ENCODE data around the gene RING1. TPM values are rescaled to one million over a fixed set of nuclear protein-coding genes. Genes with fewer than 3 reads are reported as not detected.

The RING1 gene
- total and polyA plus RNA-seq, 2 experiments from 2014 or later = 6.4 to 16.0 TPM

GRCh38 chr6:33235221-33235634 lies 26.9 kb downstream of the RING1 start (continued):
- no peak for TF ChIP-seq CTCF (conservative IDR thresholded peaks at IDR 0.05; ENCODE audit: low read depth in 2 of 2)
- TF ChIP-seq NANOG (IDR thresholded peaks at IDR 0.05; ENCODE audit: borderline replicate concordance) = no peak

GRCh38 chr6:33236328-33236727 lies 28.0 kb downstream of the RING1 start:
- H3K36me3 ChIP-seq (ENCODE audit: insufficient read depth) = no peaks in the 10 kb centered on the region
- peaks cover 5% of the 10 kb centered on the region; the same call in 1 of the 2 replicates for H3K9me2 ChIP-seq (ENCODE audit: insufficient read depth)
- H3K79me2 ChIP-seq (replicated peaks; ENCODE audit: insufficient read depth) = no peaks in the 10 kb centered on the region
- Mint-ChIP-seq H3K36me3 (ENCODE audit: low read depth) (no peaks in the 10 kb centered on the region), H3K4me3 (no peak overlapping the region), H3K9me3 (no peaks in the 10 kb centered on the region), H3K27ac (no peak overlapping the region), H3K27me3 (ENCODE audit: insufficient read depth, low read depth, poor library complexity) (peaks cover 11% of the 10 kb centered on the region), H3K4me1 (peaks cover 14% of the 10 kb centered on the region)
- 0 out of 2 replicates have a peak, but pooled peaks cover 1% of the 10 kb centered on the region for H3F3A ChIP-seq (replicated peaks; ENCODE audit: low read depth)
- DNase-seq (ENCODE audit: low spot score) (no peak), ATAC-seq (no peak)
- H4K20me1 ChIP-seq (replicated peaks; ENCODE audit: insufficient read depth) = no peaks in the 10 kb centered on the region
- peaks cover 5% of the 10 kb centered on the region; the same call in 1 of the 2 replicates for H3K27me3 ChIP-seq (ENCODE audit: insufficient read depth)
- no peak overlapping the region for H3K27ac ChIP-seq (ENCODE audit: low read depth)
- no peak overlapping the region; the same call in 1 of the 2 replicates for H2AFZ ChIP-seq
- H3K4me1 ChIP-seq (ENCODE audit: insufficient read depth) = peaks cover 9% of the 10 kb centered on the region
- H3K4me3 ChIP-seq = no peak overlapping the region
- no peak overlapping the region for H3K4me2 ChIP-seq
- TF ChIP-seq ETS1 (IDR thresholded peaks at IDR 0.05) = no peak
- no peak for TF ChIP-seq EZH2phosphoT487 (IDR thresholded peaks at IDR 0.05; ENCODE audit: unreplicated experiment)
- no peak for TF ChIP-seq POLR2AphosphoS5 (IDR thresholded peaks at IDR 0.05; ENCODE audit: low read depth)
- TF ChIP-seq JUNB (IDR thresholded peaks at IDR 0.05; ENCODE audit: unreplicated experiment) = no peak
- no peak for TF ChIP-seq EZH2 (IDR thresholded peaks at IDR 0.05; ENCODE audit: low read depth, unreplicated experiment)
- TF ChIP-seq STAT1 (IDR thresholded peaks at IDR 0.05; ENCODE audit: unreplicated experiment) = no peak
- no peak for TF ChIP-seq CREB1 (CRISPR knock-in tag; IDR thresholded peaks at IDR 0.05; ENCODE audit: low read depth)
- TF ChIP-seq NANOG (IDR thresholded peaks at IDR 0.05; ENCODE audit: borderline replicate concordance) = no peak
- TF ChIP-seq ZNF462 (CRISPR knock-in tag; IDR thresholded peaks at IDR 0.05) = no peak
- TF ChIP-seq ZNF114 (CRISPR knock-in tag; IDR thresholded peaks at IDR 0.05) = no peak
- no peak for TF ChIP-seq CTCF (conservative IDR thresholded peaks at IDR 0.05; ENCODE audit: low read depth in 2 of 2)
- no peak for TF ChIP-seq ZNF331 (CRISPR knock-in tag; IDR thresholded peaks at IDR 0.05; ENCODE audit: low read depth)

All from GM23338 (cell line).